TTC549 (cell line): ENCODE data around the gene DAB2IP.

Experiments used
- FAIRE-seq: peaks from 2 replicates; lab custom pipeline; 2012; peaks lifted over from hg19 to GRCh38; lab: Jason Lieb, UNC

The DAB2IP gene

GRCh38 chr9:121645003-121645402 lies 6.4 kb upstream of the DAB2IP start:
- FAIRE-seq, result no peak

- FAIRE-seq, result no peak
Measured at GRCh38 chr9:121645853-121646807, 5.3 kb upstream of the DAB2IP start.

- no peak for FAIRE-seq
Measured at GRCh38 chr9:121646992-121647391, 4.4 kb upstream of the DAB2IP start.

- no peak for FAIRE-seq
Measured at GRCh38 chr9:121648172-121648571, 3.3 kb upstream of the DAB2IP start.

- no peak for FAIRE-seq
Measured at GRCh38 chr9:121648799-121649198, 2.6 kb upstream of the DAB2IP start.

- no peak for FAIRE-seq
Measured at GRCh38 chr9:121649476-121650216, 1.8 kb upstream of the DAB2IP start.

GRCh38 chr9:121650217-121651007 lies 1.0 kb upstream of the DAB2IP start:
- FAIRE-seq, result no peak

- no peak for FAIRE-seq
Measured at GRCh38 chr9:121651008-121651294, 483 bp upstream of the DAB2IP start.

GRCh38 chr9:121652021-121652837 lies 795 bp downstream of the DAB2IP start:
- FAIRE-seq, result no peak

- no peak for FAIRE-seq
Measured at GRCh38 chr9:121652838-121653231, 1.4 kb downstream of the DAB2IP start.

GRCh38 chr9:121654499-121655140 lies 3.2 kb downstream of the DAB2IP start:
- FAIRE-seq, result no peak

- FAIRE-seq, result no peak
Measured at GRCh38 chr9:121655231-121655755, 3.9 kb downstream of the DAB2IP start.

GRCh38 chr9:121656941-121657470 lies 5.6 kb downstream of the DAB2IP start:
- FAIRE-seq, result no peak

GRCh38 chr9:121658166-121658565 lies 6.7 kb downstream of the DAB2IP start:
- FAIRE-seq, result no peak

GRCh38 chr9:121658591-121658990 lies 7.2 kb downstream of the DAB2IP start:
- FAIRE-seq, result no peak

- FAIRE-seq, result no peak
Measured at GRCh38 chr9:121660367-121660766, 8.9 kb downstream of the DAB2IP start.

GRCh38 chr9:121660876-121661275 lies 9.4 kb downstream of the DAB2IP start:
- FAIRE-seq, result no peak

GRCh38 chr9:121661328-121661727 lies 9.9 kb downstream of the DAB2IP start:
- no peak for FAIRE-seq

- FAIRE-seq, result no peak
Measured at GRCh38 chr9:121662359-121662758, 10.9 kb downstream of the DAB2IP start.

GRCh38 chr9:121662891-121663580 lies 11.6 kb downstream of the DAB2IP start:
- no peak for FAIRE-seq
